Measurements from ENCODE around the gene PGP.
"Not testable (repeated sequence)": the region's sequence is repeated elsewhere in the genome, so short reads cannot be mapped to it uniquely, and the experiment has no call there.

PGP gene, protein sequence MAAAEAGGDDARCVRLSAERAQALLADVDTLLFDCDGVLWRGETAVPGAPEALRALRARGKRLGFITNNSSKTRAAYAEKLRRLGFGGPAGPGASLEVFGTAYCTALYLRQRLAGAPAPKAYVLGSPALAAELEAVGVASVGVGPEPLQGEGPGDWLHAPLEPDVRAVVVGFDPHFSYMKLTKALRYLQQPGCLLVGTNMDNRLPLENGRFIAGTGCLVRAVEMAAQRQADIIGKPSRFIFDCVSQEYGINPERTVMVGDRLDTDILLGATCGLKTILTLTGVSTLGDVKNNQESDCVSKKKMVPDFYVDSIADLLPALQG

GRCh38 chr16:2214719-2214968 is at the start of gene PGP:
Gene PGP (minus strand): TSS chr16:2214840. CDS start chr16:2214777, 63 bp downstream.
- DNase-seq (ENCODE audit: low read depth, low spot score): no peak

- not testable (repeated sequence) for DNase-seq (ENCODE audit: low read depth, low spot score)
These were observed 48.4 kb upstream of the PGP start for GRCh38 chr16:2263026-2263425.

GRCh38 chr16:2260250-2260649 is 45.6 kb upstream of the PGP start:
- DNase-seq (ENCODE audit: low read depth, low spot score): no peak

DNA sequence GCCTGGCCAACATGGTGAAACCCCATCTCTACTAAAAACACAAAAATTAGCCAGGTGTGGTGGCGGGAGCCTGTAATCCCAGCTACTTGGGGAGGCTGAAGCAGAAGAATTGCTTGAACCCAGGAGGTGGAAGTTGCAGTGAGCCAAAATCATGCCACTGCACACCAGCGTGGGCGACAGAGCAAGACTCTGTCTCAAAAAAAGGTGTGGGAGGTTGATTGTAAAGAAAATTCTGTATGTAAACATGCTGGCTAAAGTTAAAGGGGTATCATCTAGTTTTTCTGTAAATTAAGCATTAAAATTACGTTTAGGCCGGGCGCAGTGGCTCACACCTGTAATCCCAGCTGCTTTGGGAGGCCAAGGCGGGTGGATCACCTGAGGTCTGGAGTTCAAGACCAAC is 43.9 kb upstream of the PGP start:
- not testable (repeated sequence) for DNase-seq (ENCODE audit: low read depth, low spot score)

DNA sequence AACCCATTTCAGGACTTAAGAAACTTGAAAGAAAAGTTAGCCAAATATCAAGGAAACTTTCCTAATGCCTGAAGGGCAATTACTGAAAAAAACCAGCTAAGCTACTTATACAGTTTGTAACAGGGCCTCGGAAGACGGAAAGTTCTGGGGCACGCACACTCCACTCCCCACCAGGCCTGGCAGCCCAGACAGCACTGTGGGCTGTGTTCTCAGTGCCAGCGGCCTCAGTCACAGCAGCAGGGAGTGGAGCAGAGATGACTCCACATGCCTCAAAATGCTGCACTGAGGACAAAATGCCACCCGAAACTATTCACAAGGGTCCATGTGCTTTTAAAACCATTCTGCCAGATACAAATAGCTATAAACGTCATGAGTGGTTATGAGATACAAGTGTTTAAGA is 43.1 kb upstream of the PGP start:
- DNase-seq (ENCODE audit: low read depth, low spot score): no peak

- no peak for DNase-seq (ENCODE audit: low read depth, low spot score)
These were observed 42.0 kb upstream of the PGP start for GRCh38 chr16:2256531-2257140.

DNA sequence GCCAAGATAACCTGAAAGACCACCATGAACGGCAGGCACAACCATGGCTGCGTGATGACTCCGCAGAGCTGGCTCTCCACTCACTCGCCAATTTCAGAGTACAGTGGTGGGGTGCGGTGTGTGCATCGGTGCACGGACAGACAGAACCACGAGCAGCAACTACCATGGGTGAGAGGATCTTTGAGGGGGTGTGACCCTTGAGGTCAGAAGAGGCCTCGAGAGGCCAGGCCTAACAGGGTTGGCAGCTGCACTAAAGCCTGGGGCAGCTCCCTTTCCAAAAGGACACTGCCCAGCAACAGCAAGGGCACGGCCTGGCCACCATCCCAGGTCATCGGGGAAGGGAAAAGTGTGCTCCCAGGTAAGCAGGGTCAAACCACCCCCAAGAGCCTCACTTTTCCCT is 38.7 kb upstream of the PGP start:
- DNase-seq (ENCODE audit: low read depth, low spot score): no peak

DNA sequence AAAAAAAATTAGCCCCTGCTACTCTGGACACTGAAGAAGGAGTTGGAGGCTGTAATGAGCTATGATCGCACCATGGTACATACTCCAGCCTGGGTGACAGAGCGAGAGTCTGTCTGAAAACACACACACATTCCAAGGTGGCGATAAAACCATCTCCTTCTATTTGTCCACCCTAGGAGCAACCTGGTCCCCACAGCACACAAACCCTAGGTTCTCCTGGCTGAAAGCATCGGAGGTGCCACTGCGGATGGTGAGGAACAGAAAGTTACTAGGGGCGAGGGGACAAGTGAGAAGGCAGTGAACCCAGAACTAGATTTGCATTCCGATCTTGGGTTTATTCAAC is 38.1 kb upstream of the PGP start:
- DNase-seq (ENCODE audit: low read depth, low spot score): no peak

- DNase-seq (ENCODE audit: low read depth, low spot score): peak; percentile 63
These were observed 36.9 kb upstream of the PGP start, which contains the start of gene ECI1 for GRCh38 chr16:2251296-2252111. Gene ECI1 (minus strand): TSS chr16:2251587. CDS start chr16:2251566, 21 bp downstream.

DNA sequence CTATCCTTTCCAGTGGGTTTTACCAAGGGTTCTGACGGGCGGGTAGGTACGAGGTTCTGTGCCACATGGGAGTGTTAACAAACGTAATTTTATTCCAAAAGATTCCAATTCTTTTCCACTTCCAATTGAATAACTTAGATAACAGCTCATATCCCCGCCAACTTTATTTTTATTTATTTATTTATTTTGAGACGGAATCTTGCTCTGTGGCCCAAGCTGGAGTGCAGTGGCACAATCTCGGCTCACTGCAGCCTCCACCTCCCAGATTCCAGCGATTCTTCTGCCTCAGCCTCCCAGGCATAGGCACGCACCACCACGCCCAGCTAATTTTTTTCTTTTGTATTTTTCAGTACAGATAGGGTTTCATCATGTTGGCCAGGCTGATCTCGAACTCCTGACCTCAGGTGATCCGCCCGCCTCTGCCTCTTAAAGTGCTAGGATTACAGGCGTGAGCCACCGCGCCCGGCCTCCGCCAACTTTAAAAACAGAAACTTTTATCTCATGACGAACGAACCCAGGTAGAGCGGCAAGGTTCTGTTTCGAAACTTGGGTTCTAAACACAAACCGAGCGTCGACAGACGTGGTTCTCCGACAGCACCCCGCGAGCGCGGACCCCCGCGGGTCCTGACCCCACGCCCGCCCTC is 36.1 kb upstream of the PGP start:
- DNase-seq (ENCODE audit: low read depth, low spot score): no peak

DNA sequence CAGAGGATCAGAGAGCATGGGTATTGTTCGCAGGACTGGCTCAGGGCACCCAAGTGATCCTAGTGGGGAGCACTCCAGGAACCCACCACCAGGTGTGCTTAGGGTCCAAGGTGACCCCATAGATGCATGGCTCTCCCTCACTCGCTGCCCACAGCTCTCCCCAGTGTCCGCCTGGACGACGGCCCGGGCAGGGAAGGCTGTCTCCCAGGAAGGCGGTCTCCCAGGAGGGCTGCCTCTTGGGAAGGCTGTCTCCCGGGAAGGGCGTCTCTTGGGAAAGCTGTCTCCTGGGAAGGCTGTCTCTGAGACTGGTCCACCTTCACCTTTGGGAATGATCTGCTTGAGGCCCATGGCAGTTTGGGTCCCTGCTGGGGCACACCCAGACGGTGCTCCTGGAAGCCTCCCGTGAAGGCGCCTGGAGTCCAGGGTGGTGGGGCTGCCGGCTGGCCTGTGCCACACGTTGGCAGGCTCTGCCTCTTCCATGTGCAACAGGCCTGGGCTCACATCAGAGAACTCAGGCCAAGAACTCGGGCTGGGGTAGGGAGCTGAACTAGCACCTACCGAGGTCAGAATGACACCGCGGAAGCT is 31.8 kb upstream of the PGP start:
- no peak for DNase-seq (ENCODE audit: low read depth, low spot score)

DNA sequence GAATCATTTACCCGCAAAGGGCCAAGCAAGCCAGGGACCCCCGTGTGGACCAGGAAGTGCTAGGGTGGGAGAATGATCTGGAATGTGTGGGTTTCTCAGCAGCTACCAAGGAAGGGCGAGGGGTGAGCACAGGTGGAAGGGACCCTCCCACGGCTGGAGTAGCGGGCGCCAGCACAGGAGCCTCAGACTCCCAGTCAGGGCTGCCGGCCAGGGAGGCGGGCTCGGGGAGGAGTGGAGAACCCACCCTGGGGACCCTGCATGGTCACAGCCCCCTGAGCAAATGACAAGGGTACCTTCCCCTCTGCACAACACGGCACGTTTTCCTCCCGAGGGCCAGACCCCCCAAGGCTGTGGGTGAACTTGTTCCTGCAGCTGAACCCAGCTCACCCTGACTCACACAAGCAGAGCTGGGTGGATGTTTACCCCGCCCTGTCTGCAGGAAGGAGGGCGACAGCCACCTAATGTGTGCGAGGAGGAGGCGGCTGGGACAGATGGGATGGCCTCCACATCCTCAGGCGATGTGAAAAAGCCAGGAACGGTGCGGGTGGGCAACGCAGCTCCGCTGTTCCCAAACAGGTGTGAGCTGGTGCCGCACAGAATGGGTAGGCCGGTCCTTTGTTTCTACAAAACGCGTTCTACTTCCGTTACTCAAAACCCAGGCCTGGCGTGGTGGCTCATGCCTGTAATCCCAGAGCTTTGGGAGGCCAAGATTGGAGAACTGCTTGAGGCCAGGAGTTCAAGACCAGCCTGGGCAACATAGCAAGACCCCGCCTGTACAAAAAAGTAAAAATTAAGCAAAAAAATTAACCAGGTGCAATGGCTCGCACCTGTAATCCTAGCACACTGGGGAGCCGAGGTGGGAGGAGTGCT is 30.5 kb upstream of the PGP start:
- no peak for DNase-seq (ENCODE audit: low read depth, low spot score)

DNA sequence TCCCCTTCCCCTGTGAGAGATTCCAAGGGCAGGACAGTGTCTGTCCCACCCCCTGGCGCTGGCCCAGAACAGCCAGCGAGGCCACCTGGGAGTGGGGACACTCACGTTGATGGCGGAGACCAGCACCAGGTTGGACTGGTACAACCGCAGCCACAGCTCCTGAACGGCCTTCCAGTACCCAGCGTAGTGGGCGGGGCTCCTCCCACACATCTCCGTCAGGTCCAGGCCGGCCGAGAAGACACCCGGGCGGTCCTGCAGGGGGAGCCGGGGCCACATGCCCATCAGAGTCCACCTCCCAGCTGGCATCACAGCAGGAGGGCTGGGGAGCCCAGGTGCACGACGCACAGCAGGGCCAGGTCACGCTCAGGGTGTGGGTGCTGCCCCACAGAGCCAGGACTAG is 29.7 kb upstream of the PGP start:
- DNase-seq (ENCODE audit: low read depth, low spot score): no peak

GRCh38 chr16:2243781-2244180 is 29.1 kb upstream of the PGP start:
- no peak for DNase-seq (ENCODE audit: low read depth, low spot score)

DNA sequence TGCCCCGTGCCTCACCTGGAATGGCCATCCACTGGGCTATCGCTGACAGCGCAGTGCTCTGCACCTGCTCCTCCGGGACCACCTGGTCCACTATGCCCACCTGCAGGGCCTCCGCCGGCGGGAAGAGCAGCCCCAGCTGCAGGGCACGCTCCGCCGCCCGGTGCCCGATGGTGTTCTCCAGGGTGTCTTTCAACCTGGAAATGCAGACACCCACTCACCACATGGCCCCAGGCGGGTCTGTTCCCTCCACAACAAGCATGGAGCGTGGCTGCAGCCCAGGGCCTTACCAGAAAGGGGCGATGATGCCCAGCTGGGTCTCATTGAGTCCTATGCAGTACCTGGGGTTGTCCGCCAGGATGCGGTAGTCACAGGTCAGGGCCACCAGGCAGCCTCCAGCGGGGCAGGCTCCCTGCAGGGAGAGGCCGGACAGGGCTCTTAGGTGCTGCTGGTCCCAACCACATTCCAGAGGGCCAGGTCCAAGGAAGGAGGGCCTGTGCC is 28.4 kb upstream of the PGP start:
- no peak for DNase-seq (ENCODE audit: low read depth, low spot score)

DNA sequence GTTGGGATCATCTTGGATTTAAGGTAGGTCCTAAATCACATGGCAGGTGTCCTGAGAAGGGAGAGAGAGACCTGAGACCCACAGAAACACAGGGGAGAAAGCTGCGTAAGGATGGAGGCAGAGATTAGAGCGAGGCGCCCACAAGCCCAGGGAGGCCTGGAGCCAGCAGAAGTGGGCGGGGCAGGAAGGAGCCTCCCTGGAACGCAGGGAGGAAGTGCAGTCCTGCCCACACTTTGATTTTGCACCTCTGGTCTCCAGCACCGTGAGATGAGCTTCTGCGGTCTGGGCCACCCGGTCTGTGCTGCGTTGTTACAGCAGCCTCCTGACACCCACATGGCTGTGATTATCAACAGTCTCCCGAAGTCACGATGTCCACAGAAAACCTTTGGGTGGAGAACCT is 28.0 kb upstream of the PGP start:
- DNase-seq (ENCODE audit: low read depth, low spot score): no peak

DNA sequence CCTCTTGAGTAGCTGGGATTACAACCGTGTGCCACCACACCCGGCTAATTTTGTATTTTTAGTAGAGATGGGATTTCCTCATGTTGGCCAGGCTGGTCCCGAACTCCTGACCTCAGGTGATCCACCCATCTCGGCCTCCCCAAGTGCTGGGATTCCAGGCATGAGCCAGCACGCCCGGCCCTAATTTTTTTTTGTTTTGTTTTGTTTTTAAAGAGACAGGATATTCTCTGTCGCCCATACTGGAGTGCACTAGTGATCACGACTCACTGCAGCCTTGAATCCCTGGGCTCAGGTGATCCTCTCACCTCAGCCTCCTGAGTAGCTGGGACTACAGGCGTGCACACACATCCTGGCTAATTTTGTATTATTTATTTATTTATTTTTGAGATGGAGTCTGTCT is 25.7 kb upstream of the PGP start:
- DNase-seq (ENCODE audit: low read depth, low spot score): not testable (repeated sequence)

- no peak for DNase-seq (ENCODE audit: low read depth, low spot score)
These were observed 24.4 kb upstream of the PGP start for GRCh38 chr16:2238838-2239675.

DNA sequence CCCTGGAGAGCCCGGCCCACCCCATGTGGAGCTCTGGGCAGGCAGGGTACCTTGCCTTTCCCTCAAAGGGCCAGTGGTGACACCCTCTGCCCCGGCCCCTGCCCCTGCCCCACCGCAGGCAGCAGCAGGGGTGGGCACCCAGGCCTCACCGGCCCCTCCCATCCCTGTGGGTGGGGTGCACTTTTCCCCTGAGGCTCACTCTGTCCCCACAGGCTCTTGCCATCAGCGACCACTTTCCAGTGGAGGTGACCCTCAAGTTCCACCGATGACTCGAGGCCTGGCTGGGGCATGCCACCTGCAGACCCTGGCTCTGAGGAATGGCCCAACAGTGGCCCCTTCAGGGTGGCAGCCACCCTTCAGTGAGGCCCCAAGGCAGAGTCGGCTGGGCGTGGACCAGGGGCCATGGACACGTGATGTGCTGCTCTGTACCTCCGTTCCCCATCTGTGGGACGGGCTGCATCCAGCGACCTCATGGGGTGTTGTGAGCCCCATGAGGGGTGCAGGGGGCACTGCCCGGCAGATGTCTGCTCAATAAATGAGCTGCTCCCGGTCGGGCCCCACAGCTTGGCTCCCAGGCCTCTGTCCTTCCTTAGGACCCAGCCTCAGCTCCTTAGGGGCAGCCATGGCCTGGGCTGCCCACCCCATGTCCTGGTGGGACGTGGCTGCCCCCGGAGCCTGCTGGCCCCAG is 23.7 kb upstream of the PGP start:
- DNase-seq (ENCODE audit: low read depth, low spot score): no peak
